ENCODE data around the gene PTGES3.

DNA sequence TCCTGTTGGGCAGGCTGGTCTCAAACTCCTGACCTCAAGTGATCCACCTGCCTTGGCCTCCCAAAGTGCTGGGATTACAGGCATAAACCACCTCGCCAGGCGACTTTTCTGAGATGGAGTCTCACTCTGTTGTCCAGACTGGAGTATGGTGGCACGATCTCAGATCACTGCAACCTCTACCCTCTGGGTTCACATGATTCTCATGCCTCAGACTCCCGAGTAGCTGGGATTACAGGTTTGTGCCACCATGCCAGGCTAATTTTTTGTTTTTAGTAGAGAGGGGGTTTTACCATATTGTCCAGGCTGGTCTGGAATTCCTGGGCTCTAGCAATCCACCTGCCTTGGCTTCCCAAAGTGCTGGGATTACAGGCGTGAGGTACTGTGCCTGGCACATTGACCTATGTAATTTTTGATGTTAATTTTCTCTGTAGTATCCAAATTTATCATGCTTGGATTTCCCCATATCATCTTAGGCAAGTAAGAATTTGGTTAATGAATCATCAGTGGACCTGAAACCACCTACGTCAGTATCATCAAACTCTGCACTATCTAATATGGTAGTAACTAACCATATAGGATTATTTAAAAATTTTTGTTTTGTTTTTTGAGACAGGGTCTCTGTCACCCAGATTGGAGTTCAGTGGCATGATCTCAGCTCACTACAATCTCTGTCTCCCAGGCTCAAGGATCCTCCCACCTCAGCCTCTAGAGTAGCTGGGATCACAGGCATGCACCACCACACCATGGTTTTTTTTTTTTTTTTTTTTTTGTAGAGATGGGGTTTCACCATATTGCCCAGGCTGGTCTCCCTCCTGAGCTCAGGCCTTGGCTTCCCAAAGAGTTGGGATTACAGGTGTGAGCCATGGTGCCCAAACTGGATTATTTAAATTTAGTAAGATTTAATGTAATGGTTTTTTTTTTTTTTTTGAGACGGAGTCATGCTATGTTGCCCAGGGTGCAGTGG, 30.4 kb downstream of the PTGES3 start:
- TF ChIP-seq CTCF (IDR thresholded peaks at IDR 0.05) (no peak), EZH2 (IDR thresholded peaks at IDR 0.05) (no peak)
